Bronchial epithelial cell (primary cell): ENCODE results near the gene BBS12. TPM values are rescaled to one million over a fixed set of nuclear protein-coding genes. Genes with fewer than 3 reads are reported as not detected.

ENCODE experiments used
- DNase-seq: peaks from one replicate; pipeline ENCODE4 v3.0.0-alpha.2; 2010; ENCODE audit warnings: low read depth
- FAIRE-seq: peaks from 2 replicates; lab custom pipeline; 2011; peaks lifted over from hg19 to GRCh38; lab: Jason Lieb, UNC
- H3K27me3 ChIP-seq: 2 replicates; pipeline ENCODE4 v1.5.1; 2011; ENCODE audit warnings: low read length; ENCODE audit not compliant: control insufficient read depth, insufficient read depth
- H3K36me3 ChIP-seq: 2 replicates; pipeline ENCODE4 v1.5.1; 2011; ENCODE audit warnings: low read length; ENCODE audit not compliant: control insufficient read depth, insufficient read depth
- H3K4me3 ChIP-seq: 2 replicates; pipeline ENCODE4 v1.5.1; 2011; ENCODE audit warnings: mild to moderate bottlenecking, low read depth, low read length, control low read depth
- CTCF ChIP-seq: IDR thresholded peaks from 2 replicates; pipeline ENCODE4 v1.5.1; 2011; ENCODE audit warnings: mild to moderate bottlenecking, moderate library complexity, low read length, control low read depth, inconsistent platforms; ENCODE audit not compliant: insufficient read depth, severe bottlenecking
- total RNA-seq: library from RNA; depleted of rRNA; stranded (reverse); fragments of >200 nt; gene quantifications from 2 replicates; pipeline ENCODE4 v1.2.1, GENCODE V29; 2014

The BBS12 gene
- total RNA-seq, result 4.5 and 6.8 TPM in 2 replicates

- DNase-seq (peak; percentile 96), FAIRE-seq (peak; percentile 87)
- Histone ChIP-seq H3K27me3 (no peaks in the 10 kb centered on the region), H3K36me3 (no peaks in the 10 kb centered on the region), H3K4me3 (peak within 1 kb of the TSS; percentile 50)
- TF ChIP-seq CTCF, result peak; percentile 62
Observed at GRCh38 chr4:122732329-122733026, at the start of gene BBS12. Gene BBS12 (plus strand): TSS chr4:122732704. CDS start chr4:122741893, 9,189 bp downstream.

DNA sequence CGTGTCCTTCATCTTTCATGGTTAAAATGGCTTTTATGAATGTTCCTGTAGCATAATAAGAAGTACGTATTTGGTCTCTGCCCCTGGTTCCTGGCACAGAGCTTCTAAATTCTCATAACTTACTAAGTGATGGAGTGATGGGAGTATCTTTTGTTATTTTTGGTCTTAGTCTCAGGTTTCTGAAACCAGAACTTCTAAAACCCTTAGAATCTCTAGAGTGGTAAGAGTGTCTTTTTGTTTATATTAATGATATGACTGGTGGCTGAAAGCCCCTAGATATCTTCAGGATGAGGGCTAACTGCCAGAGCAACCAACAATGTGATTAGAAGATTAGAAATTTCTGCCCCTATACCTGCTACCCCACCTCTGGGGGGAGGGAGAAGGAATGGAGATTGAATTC is 45.8 kb upstream of the BBS12 start:
- Histone ChIP-seq H3K27me3 (no peaks in the 10 kb centered on the region), H3K36me3 (no peaks in the 10 kb centered on the region), H3K4me3 (no peak overlapping the region)
- no peak for TF ChIP-seq CTCF
- DNase-seq (no peak), FAIRE-seq (no peak)

DNA sequence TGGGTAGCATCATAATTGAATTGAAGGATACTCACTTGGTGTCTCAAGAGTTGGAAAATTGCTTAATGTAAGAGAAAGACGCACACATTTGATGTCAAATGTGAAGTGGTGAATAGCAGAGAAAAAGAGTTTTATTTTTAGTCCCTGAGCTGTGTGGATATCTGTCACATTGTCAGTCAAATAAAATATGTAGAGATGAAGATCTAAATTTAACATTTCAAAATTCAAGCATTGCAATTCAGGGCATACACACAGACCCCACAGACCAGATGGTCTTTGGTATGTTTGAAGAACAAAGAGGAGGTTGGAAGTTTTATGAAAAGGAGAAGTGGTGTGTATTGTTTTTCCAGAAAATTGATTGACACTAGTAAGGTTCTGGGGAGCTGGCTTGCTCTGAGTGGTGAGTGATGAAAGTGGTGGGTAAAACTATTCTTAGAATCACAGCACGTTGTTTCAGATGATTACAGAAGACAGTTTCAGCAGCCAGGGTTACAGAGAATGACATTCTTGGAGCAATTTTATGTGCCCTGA is 44.9 kb upstream of the BBS12 start:
- FAIRE-seq, result no peak
- DNase-seq, result no peak
- no peak for TF ChIP-seq CTCF
- Histone ChIP-seq H3K36me3 (no peaks in the 10 kb centered on the region), H3K4me3 (no peak overlapping the region), H3K27me3 (no peaks in the 10 kb centered on the region)

DNA sequence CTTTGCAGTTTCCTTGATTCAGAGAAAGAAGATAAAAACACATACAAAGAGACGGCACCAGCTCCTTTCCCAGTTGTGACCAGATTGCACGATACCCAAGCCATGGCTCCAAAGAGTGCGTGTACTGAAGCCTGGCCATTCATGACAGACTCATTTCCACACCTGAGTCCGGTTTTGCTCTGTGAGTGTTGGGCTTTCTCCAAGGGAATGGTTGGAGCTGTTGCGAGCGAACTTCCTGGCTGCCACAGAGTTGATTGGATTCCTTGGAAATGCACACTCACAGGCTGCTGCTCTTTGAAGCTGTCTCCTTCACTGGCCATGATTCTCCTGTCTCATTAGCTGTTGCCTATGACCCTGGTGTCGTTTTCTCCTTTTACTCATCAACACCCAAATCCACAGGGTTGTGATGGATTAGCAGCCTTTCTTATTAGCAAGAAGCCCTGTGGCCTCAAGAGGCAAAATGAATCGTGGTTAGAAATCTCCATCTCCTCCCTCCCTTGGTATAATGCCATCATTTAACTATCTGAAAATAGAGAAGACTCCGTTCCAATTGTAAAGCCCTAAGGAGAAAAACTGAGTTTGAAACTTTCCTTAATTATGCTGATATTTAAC is 43.9 kb upstream of the BBS12 start:
- no peaks in the 10 kb centered on the region for H3K36me3 ChIP-seq
- FAIRE-seq (no peak), DNase-seq (no peak)
- TF ChIP-seq CTCF, result no peak
- H3K27me3 ChIP-seq, result no peaks in the 10 kb centered on the region
- no peak overlapping the region for H3K4me3 ChIP-seq

GRCh38 chr4:122689972-122690371 is 42.5 kb upstream of the BBS12 start:
- no peak for DNase-seq
- Histone ChIP-seq H3K27me3 (no peaks in the 10 kb centered on the region), H3K36me3 (no peaks in the 10 kb centered on the region), H3K4me3 (no peak overlapping the region)
- no peak for TF ChIP-seq CTCF
- FAIRE-seq, result no peak

DNA sequence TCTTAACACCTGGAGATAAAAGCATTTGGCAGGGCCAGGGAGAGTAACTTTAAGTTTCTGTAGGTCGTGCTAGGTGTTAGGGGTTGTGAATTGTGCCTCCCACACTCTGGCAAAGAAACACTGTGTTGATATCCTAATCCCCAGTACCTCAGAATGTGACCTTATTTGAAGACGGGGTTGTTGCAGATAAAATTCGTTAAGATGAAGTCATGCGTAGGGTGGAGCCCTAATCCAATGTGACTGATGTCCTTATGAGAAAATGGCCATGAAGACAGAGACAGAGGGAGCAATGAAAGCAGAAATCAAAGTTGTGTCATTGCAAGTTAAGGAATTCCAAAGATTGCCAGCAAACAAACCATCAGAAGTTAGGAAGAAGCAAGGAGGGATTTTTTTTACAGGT is 40.5 kb upstream of the BBS12 start:
- no peaks in the 10 kb centered on the region for H3K36me3 ChIP-seq
- H3K27me3 ChIP-seq, result no peaks in the 10 kb centered on the region
- DNase-seq (no peak), FAIRE-seq (no peak)
- TF ChIP-seq CTCF, result no peak
- H3K4me3 ChIP-seq, result no peak overlapping the region
